PC-9 (cell line): ENCODE measurements around the gene RAB35.

ENCODE experiments used
- EZH2 ChIP-seq: fragments of 200-600 bp; sonication (generic); IDR thresholded peaks from 2 replicates; pipeline ENCODE4 v1.8.0; 2017; ENCODE audit warnings: antibody characterized with exemption, low read depth
- TF ChIP-seq, protein P1 (sequence below): fragments of 200-600 bp; sonication (generic); conservative IDR thresholded peaks from 2 replicates; pipeline ENCODE4 v1.6.1; 2017; ENCODE audit warnings: mixed run types, antibody characterized with exemption, mild to moderate bottlenecking, moderate library complexity

DNA sequence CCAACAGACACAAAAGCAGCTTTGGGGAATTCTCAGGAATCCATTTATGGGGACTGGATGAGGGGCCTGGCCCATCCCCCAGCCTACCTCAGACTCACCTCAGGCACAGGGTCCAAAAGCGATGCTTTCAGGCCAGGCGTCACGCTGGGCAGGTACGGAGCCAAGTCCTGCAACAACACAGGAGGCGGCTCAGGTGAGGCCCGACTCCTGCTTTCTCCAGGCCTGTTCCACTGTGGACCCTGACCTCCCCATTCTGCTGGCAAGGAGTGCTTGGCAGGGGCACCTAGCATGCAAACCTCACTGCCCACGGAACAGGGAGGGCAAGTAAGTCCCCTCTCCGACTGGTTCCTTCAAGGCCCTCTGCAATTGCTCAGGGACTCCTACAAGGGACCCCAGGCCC, 28.6 kb upstream of the RAB35 start:
- no peak for TF ChIP-seq EZH2
- TF ChIP-seq, protein P1, sequence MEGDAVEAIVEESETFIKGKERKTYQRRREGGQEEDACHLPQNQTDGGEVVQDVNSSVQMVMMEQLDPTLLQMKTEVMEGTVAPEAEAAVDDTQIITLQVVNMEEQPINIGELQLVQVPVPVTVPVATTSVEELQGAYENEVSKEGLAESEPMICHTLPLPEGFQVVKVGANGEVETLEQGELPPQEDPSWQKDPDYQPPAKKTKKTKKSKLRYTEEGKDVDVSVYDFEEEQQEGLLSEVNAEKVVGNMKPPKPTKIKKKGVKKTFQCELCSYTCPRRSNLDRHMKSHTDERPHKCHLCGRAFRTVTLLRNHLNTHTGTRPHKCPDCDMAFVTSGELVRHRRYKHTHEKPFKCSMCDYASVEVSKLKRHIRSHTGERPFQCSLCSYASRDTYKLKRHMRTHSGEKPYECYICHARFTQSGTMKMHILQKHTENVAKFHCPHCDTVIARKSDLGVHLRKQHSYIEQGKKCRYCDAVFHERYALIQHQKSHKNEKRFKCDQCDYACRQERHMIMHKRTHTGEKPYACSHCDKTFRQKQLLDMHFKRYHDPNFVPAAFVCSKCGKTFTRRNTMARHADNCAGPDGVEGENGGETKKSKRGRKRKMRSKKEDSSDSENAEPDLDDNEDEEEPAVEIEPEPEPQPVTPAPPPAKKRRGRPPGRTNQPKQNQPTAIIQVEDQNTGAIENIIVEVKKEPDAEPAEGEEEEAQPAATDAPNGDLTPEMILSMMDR = no peak
